Measurements from ENCODE around the gene RNF166.

Gene RNF166

GRCh38 chr16:88730632-88731607 is 24.7 kb upstream of the RNF166 start:
- Histone ChIP-seq H3K9me3 (ENCODE audit: control insufficient read depth, low read length) (no peaks in the 10 kb centered on the region), H3K4me3 (ENCODE audit: low read length) (no peak overlapping the region), H3K27me3 (replicated peaks; ENCODE audit: control insufficient read depth, insufficient read depth, low read length) (no peaks in the 10 kb centered on the region), H3K36me3 (ENCODE audit: control insufficient read depth, insufficient read depth, low read length, severe bottlenecking) (peaks cover 81% of the 10 kb centered on the region), H3K9ac (ENCODE audit: low read length) (no peak overlapping the region), H3K4me1 (ENCODE audit: control insufficient read depth, insufficient read depth, low read length) (no peaks in the 10 kb centered on the region)
- no peak for DNase-seq (ENCODE audit: low read depth)

- H3K27me3 ChIP-seq (replicated peaks; ENCODE audit: control insufficient read depth, insufficient read depth, low read length), result no peaks in the 10 kb centered on the region
- no peaks in the 10 kb centered on the region for H3K4me1 ChIP-seq (ENCODE audit: control insufficient read depth, insufficient read depth, low read length)
- no peak overlapping the region for H3K9ac ChIP-seq (ENCODE audit: low read length)
- no peak overlapping the region for H3K4me3 ChIP-seq (ENCODE audit: low read length)
- H3K9me3 ChIP-seq (ENCODE audit: control insufficient read depth, low read length), result no peaks in the 10 kb centered on the region
- peaks cover 81% of the 10 kb centered on the region for H3K36me3 ChIP-seq (ENCODE audit: control insufficient read depth, insufficient read depth, low read length, severe bottlenecking)
- no peak for DNase-seq (ENCODE audit: low read depth)
Measured at GRCh38 chr16:88727871-88728270, 21.7 kb upstream of the RNF166 start.

- no peak overlapping the region for H3K4me3 ChIP-seq (ENCODE audit: low read length)
- DNase-seq (ENCODE audit: low read depth), result no peak
- no peaks in the 10 kb centered on the region for H3K4me1 ChIP-seq (ENCODE audit: control insufficient read depth, insufficient read depth, low read length)
- no peak overlapping the region for H3K9ac ChIP-seq (ENCODE audit: low read length)
- peaks cover 81% of the 10 kb centered on the region for H3K36me3 ChIP-seq (ENCODE audit: control insufficient read depth, insufficient read depth, low read length, severe bottlenecking)
- no peaks in the 10 kb centered on the region for H3K9me3 ChIP-seq (ENCODE audit: control insufficient read depth, low read length)
- no peaks in the 10 kb centered on the region for H3K27me3 ChIP-seq (replicated peaks; ENCODE audit: control insufficient read depth, insufficient read depth, low read length)
Measured at GRCh38 chr16:88726981-88727380, 20.8 kb upstream of the RNF166 start.

- no peaks in the 10 kb centered on the region for H3K27me3 ChIP-seq (replicated peaks; ENCODE audit: control insufficient read depth, insufficient read depth, low read length)
- no peaks in the 10 kb centered on the region for H3K4me1 ChIP-seq (ENCODE audit: control insufficient read depth, insufficient read depth, low read length)
- H3K9me3 ChIP-seq (ENCODE audit: control insufficient read depth, low read length), result no peaks in the 10 kb centered on the region
- DNase-seq (ENCODE audit: low read depth), result no peak
- no peak overlapping the region for H3K9ac ChIP-seq (ENCODE audit: low read length)
- peaks cover 82% of the 10 kb centered on the region for H3K36me3 ChIP-seq (ENCODE audit: control insufficient read depth, insufficient read depth, low read length, severe bottlenecking)
- no peak overlapping the region for H3K4me3 ChIP-seq (ENCODE audit: low read length)
Measured at GRCh38 chr16:88726408-88726749, 20.2 kb upstream of the RNF166 start.

- DNase-seq (ENCODE audit: low read depth), result no peak
- Histone ChIP-seq H3K4me1 (ENCODE audit: control insufficient read depth, insufficient read depth, low read length) (no peaks in the 10 kb centered on the region), H3K36me3 (ENCODE audit: control insufficient read depth, insufficient read depth, low read length, severe bottlenecking) (peaks cover 82% of the 10 kb centered on the region), H3K4me3 (ENCODE audit: low read length) (no peak overlapping the region), H3K9me3 (ENCODE audit: control insufficient read depth, low read length) (no peaks in the 10 kb centered on the region), H3K9ac (ENCODE audit: low read length) (no peak overlapping the region), H3K27me3 (replicated peaks; ENCODE audit: control insufficient read depth, insufficient read depth, low read length) (no peaks in the 10 kb centered on the region)
Measured at GRCh38 chr16:88725609-88726407, 19.6 kb upstream of the RNF166 start.

GRCh38 chr16:88724855-88725555 is 18.8 kb upstream of the RNF166 start:
- peaks cover 82% of the 10 kb centered on the region for H3K36me3 ChIP-seq (ENCODE audit: control insufficient read depth, insufficient read depth, low read length, severe bottlenecking)

GRCh38 chr16:88723911-88724310 is 17.7 kb upstream of the RNF166 start:
- Histone ChIP-seq H3K9me3 (ENCODE audit: control insufficient read depth, low read length) (no peaks in the 10 kb centered on the region), H3K36me3 (ENCODE audit: control insufficient read depth, insufficient read depth, low read length, severe bottlenecking) (peaks cover 89% of the 10 kb centered on the region), H3K27me3 (replicated peaks; ENCODE audit: control insufficient read depth, insufficient read depth, low read length) (no peaks in the 10 kb centered on the region), H3K4me1 (ENCODE audit: control insufficient read depth, insufficient read depth, low read length) (no peaks in the 10 kb centered on the region), H3K9ac (ENCODE audit: low read length) (no peak overlapping the region), H3K4me3 (ENCODE audit: low read length) (no peak overlapping the region)
- no peak for DNase-seq (ENCODE audit: low read depth)

More at GRCh38 chr16:88724855-88725555, 18.8 kb upstream of the RNF166 start:
- H3K4me3 ChIP-seq (ENCODE audit: low read length), result no peak overlapping the region
- H3K4me1 ChIP-seq (ENCODE audit: control insufficient read depth, insufficient read depth, low read length), result no peaks in the 10 kb centered on the region
- no peaks in the 10 kb centered on the region for H3K27me3 ChIP-seq (replicated peaks; ENCODE audit: control insufficient read depth, insufficient read depth, low read length)
- no peaks in the 10 kb centered on the region for H3K9me3 ChIP-seq (ENCODE audit: control insufficient read depth, low read length)
- DNase-seq (ENCODE audit: low read depth), result no peak
- no peak overlapping the region for H3K9ac ChIP-seq (ENCODE audit: low read length)

GRCh38 chr16:88723507-88723887 is 17.3 kb upstream of the RNF166 start:
- no peaks in the 10 kb centered on the region for H3K27me3 ChIP-seq (replicated peaks; ENCODE audit: control insufficient read depth, insufficient read depth, low read length)
- peaks cover 94% of the 10 kb centered on the region for H3K36me3 ChIP-seq (ENCODE audit: control insufficient read depth, insufficient read depth, low read length, severe bottlenecking)
- no peak for DNase-seq (ENCODE audit: low read depth)
- H3K9ac ChIP-seq (ENCODE audit: low read length), result no peak overlapping the region
- H3K4me1 ChIP-seq (ENCODE audit: control insufficient read depth, insufficient read depth, low read length), result no peaks in the 10 kb centered on the region
- no peaks in the 10 kb centered on the region for H3K9me3 ChIP-seq (ENCODE audit: control insufficient read depth, low read length)
- H3K4me3 ChIP-seq (ENCODE audit: low read length), result no peak overlapping the region

GRCh38 chr16:88722784-88723506 is 16.7 kb upstream of the RNF166 start:
- H3K27me3 ChIP-seq (replicated peaks; ENCODE audit: control insufficient read depth, insufficient read depth, low read length), result no peaks in the 10 kb centered on the region
- H3K4me1 ChIP-seq (ENCODE audit: control insufficient read depth, insufficient read depth, low read length), result no peaks in the 10 kb centered on the region
- DNase-seq (ENCODE audit: low read depth), result no peak
- peaks cover 98% of the 10 kb centered on the region for H3K36me3 ChIP-seq (ENCODE audit: control insufficient read depth, insufficient read depth, low read length, severe bottlenecking)
- H3K9me3 ChIP-seq (ENCODE audit: control insufficient read depth, low read length), result no peaks in the 10 kb centered on the region
- H3K4me3 ChIP-seq (ENCODE audit: low read length), result no peak overlapping the region
- H3K9ac ChIP-seq (ENCODE audit: low read length), result no peak overlapping the region

GRCh38 chr16:88721815-88722755 is 15.9 kb upstream of the RNF166 start:
- Histone ChIP-seq H3K4me3 (ENCODE audit: low read length) (no peak overlapping the region), H3K9ac (ENCODE audit: low read length) (no peak overlapping the region), H3K4me1 (ENCODE audit: control insufficient read depth, insufficient read depth, low read length) (no peaks in the 10 kb centered on the region), H3K9me3 (ENCODE audit: control insufficient read depth, low read length) (no peaks in the 10 kb centered on the region), H3K36me3 (ENCODE audit: control insufficient read depth, insufficient read depth, low read length, severe bottlenecking) (peaks cover 98% of the 10 kb centered on the region), H3K27me3 (replicated peaks; ENCODE audit: control insufficient read depth, insufficient read depth, low read length) (no peaks in the 10 kb centered on the region)
- DNase-seq (ENCODE audit: low read depth), result no peak
